H1 (cell line): ENCODE measurements around the gene NAV2.

Source experiments
- CEBPB ChIP-seq: IDR thresholded peaks from 2 replicates; pipeline ENCODE4 v1.6.1; 2012; ENCODE audit warnings: low read depth, low read length
- CTCF ChIP-seq, 3 experiments: IDR thresholded peaks; 1 replicate in 2 of 3; 2 replicates in 1 of 3; pipeline versions ENCODE4 v1.5.1 to v1.6.1; 2011; ENCODE audit warnings: low read length in 3 of 3, mild to moderate bottlenecking in 3 of 3, inconsistent platforms in 2 of 3, low read depth in 1 of 3, moderate library complexity in 1 of 3; ENCODE audit not compliant: insufficient read depth in 1 of 3; ENCODE audit errors: control extremely low read depth in 1 of 3
- EGR1 ChIP-seq: IDR thresholded peaks from 2 replicates; pipeline ENCODE4 v1.6.1; 2011; ENCODE audit warnings: low read depth, low read length, borderline replicate concordance
- GTF2F1 ChIP-seq: IDR thresholded peaks from 2 replicates; pipeline ENCODE4 v1.6.1; 2012; ENCODE audit warnings: low read depth, low read length, improper control_type of control experiment, borderline replicate concordance
- MAFK ChIP-seq: IDR thresholded peaks from 2 replicates; pipeline ENCODE4 v1.6.1; 2012; ENCODE audit warnings: low read depth, mild to moderate bottlenecking, improper control_type of control experiment, low read length
- POLR2AphosphoS5 ChIP-seq: IDR thresholded peaks from 2 replicates; pipeline ENCODE4 v1.6.1; 2011; ENCODE audit warnings: low read depth, low read length
- SIN3A ChIP-seq, 2 experiments: IDR thresholded peaks in 1 of 2; conservative IDR thresholded peaks in 1 of 2; 2 replicates each; pipeline ENCODE4 v1.6.1; 2011 to 2012; ENCODE audit warnings: low read length in 2 of 2, improper control_type of control experiment in 1 of 2, low read depth in 1 of 2, mild to moderate bottlenecking in 1 of 2

- TF ChIP-seq SIN3A (conservative IDR thresholded peaks at IDR 0.05 in 1 of 2, IDR thresholded peaks at IDR 0.05 in 1 of 2; ENCODE audit: low read depth in 1 of 2, low read length in 2 of 2), result no peak
- no peak for TF ChIP-seq MAFK
- TF ChIP-seq GTF2F1, result no peak
- TF ChIP-seq CTCF (IDR thresholded peaks at IDR 0.05; ENCODE audit: control extremely low read depth in 1 of 3, insufficient read depth in 1 of 3, low read depth in 1 of 3, low read length in 3 of 3), result no peak
- no peak for TF ChIP-seq EGR1
- no peak for TF ChIP-seq CEBPB
- no peak for TF ChIP-seq POLR2AphosphoS5
Observed at GRCh38 chr11:19838994-19839768, 126.5 kb downstream of the NAV2 start.
